HL-60 (cell line): ENCODE data around the gene UBL3.

Experiments used
- DNase-seq, 2 experiments: peaks; one replicate each; pipeline ENCODE4 v3.0.0-alpha.2; 2010 to 2020; ENCODE audit warnings: low read depth in 1 of 2, low spot score in 1 of 2
- H3K27ac ChIP-seq: fragments of 250-450 bp; sonication (Bioruptor Pico); replicated peaks from 2 replicates; pipeline ENCODE4 v1.5.1; 2020; ENCODE audit warnings: mild to moderate bottlenecking, moderate library complexity
- H3K27me3 ChIP-seq: fragments of 250-450 bp; sonication (Bioruptor Pico); 2 replicates; pipeline ENCODE4 v1.5.1; 2021; ENCODE audit warnings: mild to moderate bottlenecking, moderate library complexity; ENCODE audit not compliant: insufficient read depth, poor library complexity, severe bottlenecking
- H3K4me3 ChIP-seq: replicated peaks from 2 replicates; pipeline ENCODE4 v1.5.1; 2011; ENCODE audit warnings: mild to moderate bottlenecking, control low read depth, low read length; ENCODE audit not compliant: insufficient read depth
- POLR2AphosphoS5 ChIP-seq: IDR thresholded peaks from 2 replicates; pipeline ENCODE4 v1.6.1; 2012; ENCODE audit warnings: low read depth

The UBL3 gene

DNA sequence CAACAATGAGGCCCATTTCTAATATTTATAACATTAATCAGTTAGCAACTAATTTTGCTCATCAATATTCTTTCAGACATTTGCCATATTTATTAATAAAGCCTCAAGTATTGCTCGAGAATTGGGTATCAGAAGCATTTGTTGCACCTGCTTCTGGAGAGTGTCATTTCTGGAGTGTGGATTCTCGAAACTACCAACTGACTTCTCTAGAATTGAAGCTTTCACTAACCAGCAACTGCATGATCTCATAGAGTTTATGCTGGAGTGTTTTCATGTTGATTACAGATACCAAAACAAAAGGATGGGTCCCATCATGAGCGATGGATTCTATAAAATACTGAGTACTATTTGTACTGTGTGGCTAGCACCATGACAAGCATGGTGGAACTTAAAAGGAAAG, 133.9 kb downstream of the UBL3 start:
- Histone ChIP-seq H3K27ac (no peak overlapping the region), H3K27me3 (no peaks in the 10 kb centered on the region), H3K4me3 (no peak overlapping the region)
- DNase-seq = no peak
- TF ChIP-seq POLR2AphosphoS5 = no peak
